ENCODE data around the gene AKIRIN2. TPM values are rescaled to one million over a fixed set of nuclear protein-coding genes. Genes with fewer than 3 reads are reported as not detected.

Gene AKIRIN2
- total RNA-seq, 1 donor from 2014 or later, result 67.4 TPM

DNA sequence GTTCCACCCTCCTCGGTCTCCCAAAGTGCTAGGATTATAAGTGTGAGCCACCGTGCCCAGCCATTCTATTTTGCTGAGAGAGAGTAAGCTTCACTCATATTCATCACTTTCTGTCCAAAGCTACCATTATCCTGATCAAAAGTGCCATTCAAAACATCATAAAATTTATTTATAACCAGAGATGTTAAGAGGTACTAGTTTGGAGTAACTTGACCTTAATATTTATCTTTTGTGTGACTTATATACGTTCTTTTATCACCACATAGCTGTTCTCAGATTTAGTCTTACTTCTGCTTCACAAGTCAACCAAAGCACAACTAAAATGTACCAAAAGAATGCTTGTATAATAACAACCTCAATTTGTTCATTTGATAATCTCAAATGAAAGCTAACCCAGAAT, 18.1 kb downstream of the AKIRIN2 start:
- TF ChIP-seq, protein P1, sequence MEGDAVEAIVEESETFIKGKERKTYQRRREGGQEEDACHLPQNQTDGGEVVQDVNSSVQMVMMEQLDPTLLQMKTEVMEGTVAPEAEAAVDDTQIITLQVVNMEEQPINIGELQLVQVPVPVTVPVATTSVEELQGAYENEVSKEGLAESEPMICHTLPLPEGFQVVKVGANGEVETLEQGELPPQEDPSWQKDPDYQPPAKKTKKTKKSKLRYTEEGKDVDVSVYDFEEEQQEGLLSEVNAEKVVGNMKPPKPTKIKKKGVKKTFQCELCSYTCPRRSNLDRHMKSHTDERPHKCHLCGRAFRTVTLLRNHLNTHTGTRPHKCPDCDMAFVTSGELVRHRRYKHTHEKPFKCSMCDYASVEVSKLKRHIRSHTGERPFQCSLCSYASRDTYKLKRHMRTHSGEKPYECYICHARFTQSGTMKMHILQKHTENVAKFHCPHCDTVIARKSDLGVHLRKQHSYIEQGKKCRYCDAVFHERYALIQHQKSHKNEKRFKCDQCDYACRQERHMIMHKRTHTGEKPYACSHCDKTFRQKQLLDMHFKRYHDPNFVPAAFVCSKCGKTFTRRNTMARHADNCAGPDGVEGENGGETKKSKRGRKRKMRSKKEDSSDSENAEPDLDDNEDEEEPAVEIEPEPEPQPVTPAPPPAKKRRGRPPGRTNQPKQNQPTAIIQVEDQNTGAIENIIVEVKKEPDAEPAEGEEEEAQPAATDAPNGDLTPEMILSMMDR (conservative IDR thresholded peaks at IDR 0.05), result no peak
- no peak for DNase-seq (ENCODE audit: low read depth, low spot score)
- Mint-ChIP-seq H3K27me3 (ENCODE audit: low read depth) (no peaks in the 10 kb centered on the region), H3K36me3 (ENCODE audit: low read depth) (peaks cover 8% of the 10 kb centered on the region), H3K27ac (ENCODE audit: unreplicated experiment) (no peak overlapping the region), H3K4me3 (no peak overlapping the region), H3K9me3 (no peaks in the 10 kb centered on the region), H3K4me1 (peaks cover 29% of the 10 kb centered on the region)

DNA sequence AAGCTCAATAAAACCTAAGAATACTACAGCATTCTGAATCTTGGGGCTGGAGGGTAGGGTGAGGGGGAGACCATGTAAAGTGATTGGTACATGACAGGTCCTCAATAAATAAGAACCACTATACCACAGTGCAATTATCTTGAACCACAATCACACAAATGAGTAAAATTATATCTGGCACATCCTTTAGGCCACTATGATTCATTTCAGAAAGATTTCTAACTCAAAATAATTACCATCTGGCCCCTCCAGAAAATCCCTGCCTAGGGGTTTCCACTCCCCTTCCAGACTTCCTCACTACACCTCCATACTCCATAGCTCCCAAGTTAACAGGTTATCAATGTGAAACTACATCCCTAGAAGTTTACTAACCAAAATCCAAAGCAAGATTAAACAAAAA, 19.7 kb downstream of the AKIRIN2 start:
- H3K4me3 Mint-ChIP-seq, result no peak overlapping the region
- H3K27me3 Mint-ChIP-seq (ENCODE audit: low read depth), result no peaks in the 10 kb centered on the region

DNA sequence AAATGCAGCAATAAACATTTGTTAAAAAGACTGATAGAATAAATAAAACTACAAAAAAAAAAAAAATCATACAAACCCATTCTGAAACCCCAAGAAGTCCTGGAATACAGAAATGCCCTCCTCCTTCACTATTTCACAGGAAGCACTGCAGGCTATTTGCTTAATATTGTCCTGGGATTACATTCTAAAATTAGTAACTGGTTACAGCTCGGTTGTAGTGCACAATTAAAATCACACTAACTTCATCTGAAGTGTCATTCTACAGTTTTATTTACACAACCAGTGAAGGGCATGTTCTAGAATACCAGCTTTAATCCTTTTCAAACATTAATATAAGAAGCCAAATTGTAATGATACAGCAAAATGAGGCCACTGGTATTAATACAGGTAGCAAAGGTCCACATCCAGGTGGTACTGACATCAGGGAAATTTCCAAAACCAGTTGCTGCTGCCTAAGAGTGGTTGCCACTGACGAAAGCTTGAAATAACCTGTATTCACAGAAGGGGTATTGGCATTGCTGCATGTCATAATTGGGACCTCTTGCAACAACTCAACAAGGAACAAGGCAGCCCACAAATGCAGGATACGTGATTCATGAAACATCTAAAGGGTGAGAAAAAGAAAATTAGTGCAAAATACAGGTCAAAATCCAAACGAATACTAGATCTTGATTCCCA, 26.9 kb downstream of the AKIRIN2 start:
- Mint-ChIP-seq H3K36me3 (ENCODE audit: low read depth) (peaks cover 26% of the 10 kb centered on the region), H3K27me3 (ENCODE audit: low read depth) (no peaks in the 10 kb centered on the region), H3K9me3 (no peaks in the 10 kb centered on the region), H3K4me1 (no peaks in the 10 kb centered on the region), H3K4me3 (no peak overlapping the region), H3K27ac (ENCODE audit: unreplicated experiment) (no peak overlapping the region)
- TF ChIP-seq, protein P1 (conservative IDR thresholded peaks at IDR 0.05), result no peak
- no peak for DNase-seq (ENCODE audit: low read depth, low spot score)

More for the DNA sequence above, 19.7 kb downstream of the AKIRIN2 start:
- no peak for DNase-seq (ENCODE audit: low read depth, low spot score)
- TF ChIP-seq, protein P1 (conservative IDR thresholded peaks at IDR 0.05), result no peak
- Mint-ChIP-seq H3K4me1 (peaks cover 29% of the 10 kb centered on the region), H3K36me3 (ENCODE audit: low read depth) (peaks cover 14% of the 10 kb centered on the region), H3K27ac (ENCODE audit: unreplicated experiment) (no peak overlapping the region), H3K9me3 (no peaks in the 10 kb centered on the region)

DNA sequence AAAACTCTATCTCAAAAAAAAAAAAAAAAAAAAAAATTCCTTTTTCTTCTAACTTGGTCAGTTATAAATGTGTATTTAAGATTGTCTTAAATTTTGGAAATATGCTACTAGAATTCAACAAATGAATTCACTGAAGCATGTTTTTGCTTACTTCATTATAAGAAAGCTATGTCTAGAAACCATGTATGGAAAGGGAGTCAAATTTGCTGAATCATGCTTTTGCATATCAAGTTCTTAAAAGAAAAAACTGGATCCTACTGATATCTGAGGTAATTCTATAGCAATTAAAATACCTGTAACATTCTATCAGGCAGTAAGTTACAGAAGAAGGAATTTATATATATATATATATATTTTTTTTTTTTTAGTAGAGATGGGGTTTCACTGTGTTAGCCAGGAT, 27.7 kb downstream of the AKIRIN2 start:
- no peak overlapping the region for H3K27ac Mint-ChIP-seq (ENCODE audit: unreplicated experiment)
- no peaks in the 10 kb centered on the region for H3K4me1 Mint-ChIP-seq
- H3K27me3 Mint-ChIP-seq (ENCODE audit: low read depth), result no peaks in the 10 kb centered on the region
- no peaks in the 10 kb centered on the region for H3K9me3 Mint-ChIP-seq
- no peak overlapping the region for H3K4me3 Mint-ChIP-seq
- H3K36me3 Mint-ChIP-seq (ENCODE audit: low read depth), result peaks cover 23% of the 10 kb centered on the region
- TF ChIP-seq, protein P1 (conservative IDR thresholded peaks at IDR 0.05), result no peak
- no peak for DNase-seq (ENCODE audit: low read depth, low spot score)

DNA sequence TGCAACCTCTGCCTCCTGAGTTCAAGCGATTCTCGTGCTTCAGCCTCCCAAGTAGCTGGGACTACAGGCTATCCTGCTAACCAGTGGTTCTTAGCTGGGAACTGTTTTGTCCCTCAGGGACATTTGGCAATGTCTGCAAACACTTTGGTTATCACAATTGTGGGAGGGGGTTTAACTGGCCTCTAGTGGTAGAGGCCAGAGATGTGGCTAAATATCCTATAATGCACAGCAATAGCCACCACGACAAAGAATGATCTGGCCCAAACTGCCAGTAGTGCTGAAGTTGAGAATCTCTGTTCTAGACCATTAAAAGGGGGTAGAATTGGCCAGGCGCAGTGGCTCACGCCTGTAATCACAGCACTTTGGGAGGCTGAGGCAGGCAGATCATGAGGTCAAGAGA, 28.8 kb downstream of the AKIRIN2 start:
- TF ChIP-seq, protein P1 (conservative IDR thresholded peaks at IDR 0.05), result no peak
- no peak for DNase-seq (ENCODE audit: low read depth, low spot score)
- Mint-ChIP-seq H3K4me3 (no peak overlapping the region), H3K9me3 (no peaks in the 10 kb centered on the region), H3K27ac (ENCODE audit: unreplicated experiment) (no peak overlapping the region), H3K36me3 (ENCODE audit: low read depth) (peaks cover 23% of the 10 kb centered on the region), H3K27me3 (ENCODE audit: low read depth) (no peaks in the 10 kb centered on the region), H3K4me1 (no peaks in the 10 kb centered on the region)
